GM12878 (cell line): ENCODE results near the gene NOP56. TPM values are rescaled to one million over a fixed set of nuclear protein-coding genes. Genes with fewer than 3 reads are reported as not detected.

Experiments
- ATAC-seq: fragments of 200-7000 bp; cut with Tn5 transposase; 3 replicates; pipeline ENCODE4 v1.9.1; 2020; ENCODE audit warnings: mild to moderate bottlenecking, moderate library complexity
- BruUV-seq: library from RNA; stranded (reverse); fragments of 400-500 nt; replicated peaks from 2 replicates; lab custom pipeline; 2021; lab: Mats Ljungman, UMichigan
- CTCF ChIA-PET: fragments of 300-600 bp; sonication (Branson Sonifier 250); formaldehyde crosslinking; extraction: SDS; loops from one replicate; lab custom pipeline; 2021; ENCODE audit warnings: inconsistent platforms; lab: Yijun Ruan, JAX
- POLR2A ChIA-PET: fragments of 350-600 bp; formaldehyde crosslinking; extraction: SDS; loops from one replicate; lab custom pipeline; 2021; ENCODE audit warnings: inconsistent platforms; lab: Charles Lee
- RAD21 ChIA-PET: fragments of 300-600 bp; sonication (Branson Sonifier 250); formaldehyde crosslinking; loops from one replicate; lab custom pipeline; 2023; ENCODE audit warnings: antibody characterized with exemption; ENCODE audit not compliant: unreplicated experiment; lab: Charles Lee
- SMC1A ChIA-PET: fragments of 300-600 bp; sonication (Branson Sonifier 250); formaldehyde crosslinking; loops from one replicate; lab custom pipeline; 2023; ENCODE audit not compliant: unreplicated experiment, uncharacterized antibody; lab: Charles Lee
- DNase-seq: peaks from one replicate; pipeline ENCODE4 v3.0.0-alpha.2; 2011; ENCODE audit warnings: low read depth, low spot score
- FAIRE-seq: peaks from 3 replicates; lab custom pipeline; 2011; peaks lifted over from hg19 to GRCh38; lab: Jason Lieb, UNC
- H2AFZ ChIP-seq: 2 replicates; pipeline ENCODE4 v1.6.0; 2011; ENCODE audit warnings: low read depth, low read length, control low read depth; ENCODE audit not compliant: control insufficient read depth
- H3K27ac ChIP-seq: 2 replicates; pipeline ENCODE4 v1.5.1; 2011; ENCODE audit warnings: control low read depth; ENCODE audit not compliant: control insufficient read depth, insufficient read depth
- H3K27me3 ChIP-seq, 2 experiments: replicated peaks in 1 of 2; 2 replicates each; pipeline versions ENCODE4 v1.6.0 to v1.6.1; 2011; ENCODE audit warnings: low read length in 1 of 2; ENCODE audit not compliant: control insufficient read depth in 2 of 2, insufficient read depth in 2 of 2
- H3K36me3 ChIP-seq, 2 experiments: 2 replicates each; pipeline ENCODE4 v1.5.1; 2011; ENCODE audit warnings: low read length in 1 of 2; ENCODE audit not compliant: control insufficient read depth in 2 of 2, insufficient read depth in 2 of 2
- H3K4me1 ChIP-seq: 2 replicates; pipeline ENCODE4 v1.6.1; 2011; ENCODE audit warnings: mild to moderate bottlenecking, low read length, moderate library complexity, mixed read lengths; ENCODE audit not compliant: control insufficient read depth, insufficient read depth
- H3K4me2 ChIP-seq: 2 replicates; pipeline ENCODE4 v1.6.0; 2011; ENCODE audit warnings: control low read depth; ENCODE audit not compliant: control insufficient read depth, insufficient read depth
- H3K4me3 ChIP-seq: fragments of 200-600 bp; sonication (generic); 2 replicates; pipeline ENCODE4 v1.5.1; 2016
- H3K79me2 ChIP-seq: 2 replicates; pipeline ENCODE4 v1.6.0; 2011; ENCODE audit warnings: low read length; ENCODE audit not compliant: control insufficient read depth, insufficient read depth
- H3K9ac ChIP-seq: 2 replicates; pipeline ENCODE4 v1.8.0; 2011; ENCODE audit warnings: low read length, control low read depth, mixed read lengths; ENCODE audit not compliant: control insufficient read depth, insufficient read depth
- H3K9me3 ChIP-seq: replicated peaks from 3 replicates; pipeline ENCODE4 v1.5.1; 2011; ENCODE audit warnings: mild to moderate bottlenecking, low read length; ENCODE audit not compliant: control insufficient read depth, insufficient read depth
- H4K20me1 ChIP-seq: 2 replicates; pipeline ENCODE4 v1.6.0; 2011; ENCODE audit not compliant: control insufficient read depth, insufficient read depth
- JUND ChIP-seq: IDR thresholded peaks from 2 replicates; pipeline ENCODE4 v1.6.1; 2012; ENCODE audit warnings: low read depth, mild to moderate bottlenecking, low read length, improper control_type of control experiment, moderate library complexity
- PAX5 ChIP-seq: IDR thresholded peaks from 2 replicates; pipeline ENCODE4 v1.6.1; 2011; ENCODE audit warnings: low read depth, low read length, borderline replicate concordance
- POLR2A ChIP-seq: IDR thresholded peaks from 2 replicates; pipeline ENCODE4 v1.6.1; 2011; ENCODE audit warnings: low read depth, mild to moderate bottlenecking, low read length
- SPI1 ChIP-seq: IDR thresholded peaks from 2 replicates; pipeline ENCODE4 v1.6.1; 2011; ENCODE audit warnings: low read depth, mild to moderate bottlenecking, low read length, moderate library complexity, borderline replicate concordance; ENCODE audit not compliant: insufficient read depth
- WGBS: methylation state at CpG from one replicate; pipeline ENCODE4 v1.1.6; 2016; ENCODE audit warnings: low lambda C conversion rate; ENCODE audit not compliant: insufficient replicate concordance, insufficient coverage; ENCODE audit errors: missing lambda C conversion rate; 5-methylcytosine and 5-hydroxymethylcytosine counted together
- in situ Hi-C: fragments of 300-500 bp; cut with MboI; formaldehyde crosslinking; loops from 9 replicates; pipeline ENCODE4 v1.14.3; 2018; ENCODE audit warnings: mixed read lengths
- intact Hi-C: fragments of 100-400 bp; cut with micrococcal nuclease; formaldehyde crosslinking; loops from one replicate; pipeline ENCODE4 v1.14.2; 2022; ENCODE audit not compliant: unreplicated experiment
- polyA plus RNA-seq, 11 experiments: library from polyadenylated mRNA; depleted of rRNA in 4 of 11; unstranded in 6 of 11; stranded (reverse) in 5 of 11; fragments of >200 nt; fragmentation: Nextera tagmentation in 4 of 11; fragmentation: Illumina TruSeq in 1 of 11; extraction: Ambion mirVana in 4 of 11; extraction: Trizol in 1 of 11; gene quantifications; 1 replicate in 1 of 11; 2 replicates in 10 of 11; pipeline versions ENCODE4 v1.2.1 to v1.2.3, GENCODE V29; 2011 to 2016; ENCODE audit warnings: inconsistent platforms in 2 of 11, missing spikeins in 2 of 11, low read depth in 1 of 11
- total RNA-seq, 4 experiments: library from RNA; depleted of rRNA in 3 of 4; stranded (reverse); fragments of >200 nt in 3 of 4; fragmentation: Illumina TruSeq in 1 of 4; extraction: Trizol in 1 of 4; gene quantifications; 2 replicates each; pipeline versions ENCODE4 v1.2.1 to v1.2.3, GENCODE V29; 2013 to 2021
- TF ChIP-seq, protein P1 (sequence below): fragments of 450-650 bp; IDR thresholded peaks from 2 replicates; pipeline ENCODE4 v1.6.1; 2018; ENCODE audit warnings: borderline replicate concordance, mild to moderate bottlenecking; ENCODE audit not compliant: partially characterized antibody
- TF ChIP-seq, protein P2 (sequence below): IDR thresholded peaks from 2 replicates; pipeline ENCODE4 v1.6.1; 2012; ENCODE audit warnings: low read depth, low read length, improper control_type of control experiment

NOP56 gene
- total and polyA plus RNA-seq, 10 of the 15 experiments (the other 5 are each of a cell fraction or from before 2014, with no cell fraction given): 254 to 550 (median 464) TPM

DNA sequence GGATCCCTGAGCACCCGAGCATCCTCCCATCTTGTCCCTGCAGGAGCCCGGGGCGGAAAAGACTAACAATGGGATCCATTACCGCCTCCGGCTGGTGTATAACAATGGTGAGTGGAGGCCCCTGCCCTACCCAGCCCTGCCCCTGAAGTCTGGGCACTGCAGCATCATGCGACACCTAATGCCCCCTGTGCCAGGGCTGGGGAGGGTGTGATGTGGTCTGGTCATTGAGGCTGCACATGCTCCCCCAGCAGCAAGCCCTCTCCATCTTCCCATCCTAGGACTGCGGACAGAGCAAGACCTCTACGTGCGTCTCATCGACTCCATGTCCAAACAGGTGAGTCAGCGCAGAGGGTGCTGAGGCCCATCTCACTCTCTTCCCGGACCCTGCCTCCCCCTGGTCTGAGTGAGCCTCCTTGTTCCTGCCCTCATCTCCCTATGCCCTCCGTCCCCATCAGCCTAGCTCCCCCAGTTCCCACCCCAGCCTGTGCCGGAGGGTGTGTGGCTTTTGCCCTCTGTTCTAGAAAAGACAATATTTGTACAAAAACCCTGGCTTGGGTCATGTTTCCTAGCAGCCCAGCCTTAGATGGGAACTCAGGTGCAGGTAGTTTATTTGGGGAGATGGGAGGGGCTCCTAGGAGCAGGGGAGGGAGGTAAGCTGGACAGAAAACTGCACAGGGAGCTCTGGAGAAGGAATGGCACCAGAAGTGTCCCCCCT is 53.7 kb downstream of the NOP56 start (continued):
- TF ChIP-seq, protein P1, sequence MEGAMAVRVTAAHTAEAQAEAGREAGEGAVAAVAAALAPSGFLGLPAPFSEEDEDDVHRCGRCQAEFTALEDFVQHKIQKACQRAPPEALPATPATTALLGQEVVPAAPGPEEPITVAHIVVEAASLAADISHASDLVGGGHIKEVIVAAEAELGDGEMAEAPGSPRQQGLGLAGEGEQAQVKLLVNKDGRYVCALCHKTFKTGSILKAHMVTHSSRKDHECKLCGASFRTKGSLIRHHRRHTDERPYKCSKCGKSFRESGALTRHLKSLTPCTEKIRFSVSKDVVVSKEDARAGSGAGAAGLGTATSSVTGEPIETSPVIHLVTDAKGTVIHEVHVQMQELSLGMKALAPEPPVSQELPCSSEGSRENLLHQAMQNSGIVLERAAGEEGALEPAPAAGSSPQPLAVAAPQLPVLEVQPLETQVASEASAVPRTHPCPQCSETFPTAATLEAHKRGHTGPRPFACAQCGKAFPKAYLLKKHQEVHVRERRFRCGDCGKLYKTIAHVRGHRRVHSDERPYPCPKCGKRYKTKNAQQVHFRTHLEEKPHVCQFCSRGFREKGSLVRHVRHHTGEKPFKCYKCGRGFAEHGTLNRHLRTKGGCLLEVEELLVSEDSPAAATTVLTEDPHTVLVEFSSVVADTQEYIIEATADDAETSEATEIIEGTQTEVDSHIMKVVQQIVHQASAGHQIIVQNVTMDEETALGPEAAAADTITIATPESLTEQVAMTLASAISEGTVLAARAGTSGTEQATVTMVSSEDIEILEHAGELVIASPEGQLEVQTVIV: no peak
- TF ChIP-seq, protein P2, sequence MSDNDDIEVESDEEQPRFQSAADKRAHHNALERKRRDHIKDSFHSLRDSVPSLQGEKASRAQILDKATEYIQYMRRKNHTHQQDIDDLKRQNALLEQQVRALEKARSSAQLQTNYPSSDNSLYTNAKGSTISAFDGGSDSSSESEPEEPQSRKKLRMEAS: no peak
- TF ChIP-seq PAX5 (no peak), POLR2A (no peak)
- TF ChIP-seq, all 136 proteins: peak for 0

DNA sequence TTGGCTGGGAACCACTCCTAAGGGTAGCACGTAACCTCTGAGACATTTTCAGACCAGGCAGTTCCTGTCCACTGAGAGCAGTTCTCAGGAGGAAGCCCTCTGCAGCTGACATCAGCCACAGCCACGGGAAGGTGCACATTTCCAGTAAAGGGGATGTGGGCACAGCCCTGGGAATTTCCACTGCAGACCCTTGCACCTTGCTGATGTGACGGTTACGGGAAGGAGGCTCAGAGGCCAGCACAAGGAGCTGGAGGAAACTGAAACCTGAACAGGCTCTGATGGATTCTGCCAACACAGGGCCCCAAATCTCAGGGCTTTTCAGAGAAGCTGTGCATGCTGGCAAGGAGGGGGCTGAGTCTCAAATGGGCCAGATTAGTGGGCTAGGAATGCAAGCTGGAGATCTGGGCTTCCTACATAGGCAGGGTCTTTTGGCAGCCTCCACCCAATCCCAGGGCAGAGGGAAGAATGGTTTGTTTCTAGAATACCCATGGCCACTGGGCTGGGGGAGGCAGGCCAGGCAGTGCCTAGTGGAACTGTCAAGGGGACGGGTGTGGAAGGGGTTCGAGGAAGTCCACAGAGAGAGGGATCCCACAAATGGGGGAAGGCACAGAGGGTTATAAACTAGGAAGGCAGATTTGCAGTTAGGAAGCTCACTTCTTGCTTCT is 54.4 kb downstream of the NOP56 start:
- no peak; the same call in 2 of the 3 replicates for ATAC-seq
- Histone ChIP-seq H2AFZ (no peak overlapping the region), H3K4me3 (no peak overlapping the region), H3K4me2 (no peak overlapping the region; the same call in 1 of the 2 replicates), H3K27me3 (peaks cover 0 to 2% of the 10 kb centered on the region in 2 experiments; a peak in 2 of 4 replicates), H3K79me2 (no peaks in the 10 kb centered on the region)
- 1% methylated on average over 6 of the region's 6 CpGs for WGBS
- peak; percentile 5; the same call in 1 of the 2 replicates for TF ChIP-seq SPI1
- TF ChIP-seq JUND: no peak
- TF ChIP-seq, all 136 proteins: peak for 1
- ChIA-PET RAD21 (interaction anchor here (0.8 kb wide), 1 partner anchor 37 kb away, joined by 4 read pairs; no protein-coding TSS in a partner anchor), CTCF (no interaction called here), POLR2A (no interaction called here), SMC1A (no interaction called here)
- intact Hi-C loops: no loop called here
- FAIRE-seq: no peak
- Histone ChIP-seq H4K20me1 (no peaks in the 10 kb centered on the region), H3K27ac (no peak overlapping the region), H3K36me3 (no peaks in the 10 kb centered on the region), H3K9ac (no peak overlapping the region), H3K9me3 (no peaks in the 10 kb centered on the region), H3K4me1 (no peaks in the 10 kb centered on the region)
- BruUV-seq: no TSS peak
- in situ Hi-C loops: no loop called here
- no peak for DNase-seq
